HepG2 (cell line): Measurements from ENCODE around the gene GMCL2. TPM values are rescaled to one million over a fixed set of nuclear protein-coding genes. Genes with fewer than 3 reads are reported as not detected.

Source experiments
- ATAC-seq: fragments of 200-7000 bp; cut with Tn5 transposase; 3 replicates; pipeline ENCODE4 v1.9.1; 2020; ENCODE audit warnings: mild to moderate bottlenecking, moderate library complexity
- BruUV-seq: library from RNA; stranded (reverse); fragments of 400-500 nt; replicated peaks from 2 replicates; lab custom pipeline; 2021; lab: Mats Ljungman, UMichigan
- CTCF ChIA-PET: fragments of 300-600 bp; formaldehyde crosslinking; extraction: SDS; loops from one replicate; lab custom pipeline; 2021; ENCODE audit warnings: low total read pairs, inconsistent platforms, low intra/inter-chr PET ratio; lab: Yijun Ruan, JAX
- POLR2A ChIA-PET: fragments of 350-600 bp; sonication (Branson Sonifier 250); formaldehyde crosslinking; loops from one replicate; lab custom pipeline; 2020; ENCODE audit warnings: antibody characterized with exemption, inconsistent platforms; lab: Yijun Ruan, JAX
- DNase-seq: peaks from one replicate; pipeline ENCODE4 v3.0.0-alpha.2; 2015; ENCODE audit warnings: low spot score
- FAIRE-seq: peaks from 3 replicates; lab custom pipeline; 2011; peaks lifted over from hg19 to GRCh38; lab: Jason Lieb, UNC
- H2AFZ ChIP-seq: one replicate; pipeline ENCODE4 v1.6.1; 2011; ENCODE audit warnings: low read length, inconsistent platforms
- H3K27ac ChIP-seq: fragments of 300-600 bp; 3 replicates; pipeline ENCODE4 v1.8.0; 2011; ENCODE audit warnings: mixed run types, mild to moderate bottlenecking, mixed read lengths, low read length, inconsistent platforms; ENCODE audit not compliant: insufficient read depth; ENCODE audit errors: extremely low read length
- H3K27me3 ChIP-seq, 2 experiments: fragments of 200-600 bp in 1 of 2; 2 replicates in 1 of 2; 3 replicates in 1 of 2; pipeline versions ENCODE4 v1.6.0 to v1.8.0; 2011; ENCODE audit warnings: low read length in 2 of 2, mild to moderate bottlenecking in 2 of 2, moderate library complexity in 2 of 2, inconsistent platforms in 1 of 2; ENCODE audit not compliant: insufficient read depth in 2 of 2, control insufficient read depth in 1 of 2
- H3K36me3 ChIP-seq, 2 experiments: fragments of 200-600 bp in 1 of 2; replicated peaks in 1 of 2; 2 replicates in 1 of 2; 3 replicates in 1 of 2; pipeline versions ENCODE4 v1.5.1 to v1.8.0; 2011; ENCODE audit warnings: low read length in 2 of 2, inconsistent platforms in 1 of 2; ENCODE audit not compliant: insufficient read depth in 2 of 2, control insufficient read depth in 1 of 2
- H3K4me1 ChIP-seq: 2 replicates; pipeline ENCODE4 v1.5.1; 2012; ENCODE audit warnings: low read length, inconsistent platforms; ENCODE audit not compliant: insufficient read depth
- H3K4me2 ChIP-seq: 2 replicates; pipeline ENCODE4 v1.6.0; 2011; ENCODE audit warnings: low read depth, low read length, inconsistent platforms
- H3K4me3 ChIP-seq, 3 experiments: fragments of 200-600 bp in 1 of 3; sonication (generic), shearing (Covaris generic) in 1 of 3; replicated peaks in 1 of 3; 2 replicates each; pipeline ENCODE4 v1.5.1; 2011 to 2016; ENCODE audit warnings: low read length in 3 of 3, inconsistent platforms in 2 of 3, low read depth in 2 of 3, mild to moderate bottlenecking in 2 of 3, control low read depth in 1 of 3, mixed read lengths in 1 of 3; ENCODE audit not compliant: insufficient read depth in 1 of 3
- H3K79me2 ChIP-seq: one replicate; pipeline ENCODE4 v1.6.1; 2011; ENCODE audit warnings: low read length, inconsistent platforms; ENCODE audit not compliant: insufficient read depth
- H3K9ac ChIP-seq: 2 replicates; pipeline ENCODE4 v1.6.0; 2011; ENCODE audit warnings: mild to moderate bottlenecking, low read depth, low read length, inconsistent platforms; ENCODE audit not compliant: insufficient read depth
- H3K9me3 ChIP-seq: 2 replicates; pipeline ENCODE4 v1.5.1; 2012; ENCODE audit warnings: mild to moderate bottlenecking, low read length
- H4K20me1 ChIP-seq: 2 replicates; pipeline ENCODE4 v1.6.0; 2011; ENCODE audit warnings: inconsistent platforms, mild to moderate bottlenecking, low read length, moderate library complexity; ENCODE audit not compliant: insufficient read depth
- GFI1 ChIP-seq: sonication (generic); formaldehyde crosslinking; IDR thresholded peaks from 2 replicates; pipeline ENCODE4 v1.5.0; 2020; ENCODE audit warnings: missing genetic modification reagents, mild to moderate bottlenecking, borderline replicate concordance
- MIER3 ChIP-seq: IDR thresholded peaks from 2 replicates; pipeline ENCODE4 v1.6.1; 2016; ENCODE audit warnings: missing compliant biosample characterization, borderline replicate concordance
- NFKB2 ChIP-seq: sonication (generic); formaldehyde crosslinking; IDR thresholded peaks from 2 replicates; pipeline ENCODE4 v1.4.0; 2020; ENCODE audit warnings: missing genetic modification reagents, borderline replicate concordance
- PRPF4 ChIP-seq: fragments of 200-400 bp; formaldehyde crosslinking; IDR thresholded peaks from 2 replicates; pipeline ENCODE4 v1.6.1; 2016; ENCODE audit warnings: low read length, low read depth; ENCODE audit not compliant: poor library complexity, severe bottlenecking
- RFXAP ChIP-seq: sonication (generic); formaldehyde crosslinking; IDR thresholded peaks from 2 replicates; pipeline ENCODE4 v1.4.0; 2020; ENCODE audit warnings: missing genetic modification reagents, borderline replicate concordance
- STAG1 ChIP-seq: sonication (generic); formaldehyde crosslinking; IDR thresholded peaks from 2 replicates; pipeline ENCODE4 v1.4.0; 2020; ENCODE audit warnings: missing genetic modification reagents
- SYNCRIP ChIP-seq: fragments of 200-400 bp; formaldehyde crosslinking; IDR thresholded peaks from 2 replicates; pipeline ENCODE4 v1.6.1; 2018; ENCODE audit warnings: mild to moderate bottlenecking, low read depth, low read length; ENCODE audit not compliant: insufficient read depth
- ZFP90 ChIP-seq: sonication (generic); formaldehyde crosslinking; IDR thresholded peaks from 2 replicates; pipeline ENCODE4 v1.8.0; 2022; ENCODE audit warnings: missing genetic modification reagents, mild to moderate bottlenecking, inconsistent platforms, borderline replicate concordance
- ZNF703 ChIP-seq: sonication (generic); formaldehyde crosslinking; IDR thresholded peaks from 2 replicates; pipeline ENCODE4 v1.5.1; 2020; ENCODE audit warnings: missing genetic modification reagents, mild to moderate bottlenecking, moderate library complexity, borderline replicate concordance
- ZNF777 ChIP-seq: sonication (generic); formaldehyde crosslinking; IDR thresholded peaks from 2 replicates; pipeline ENCODE4 v1.4.0; 2020; ENCODE audit warnings: missing genetic modification reagents
- ZSCAN30 ChIP-seq: sonication (generic); formaldehyde crosslinking; IDR thresholded peaks from 2 replicates; pipeline ENCODE4 v1.5.0; 2020; ENCODE audit warnings: mild to moderate bottlenecking, missing genetic modification reagents
- WGBS: methylation state at CpG from one replicate; pipeline ENCODE4 v1.1.6; 2017; ENCODE audit warnings: low lambda C conversion rate; 5-methylcytosine and 5-hydroxymethylcytosine counted together
- in situ Hi-C: cut with HindIII; loops from 2 replicates; pipeline ENCODE4 v1.10.0; 2017; ENCODE audit warnings: low pct_unique_long_range_greater_than_20kb; ENCODE audit not compliant: extremely low pct_ligation_motif_present
- intact Hi-C: fragments of 100-400 bp; cut with micrococcal nuclease; formaldehyde crosslinking; loops from one replicate; pipeline ENCODE4 v1.10.0; 2022; ENCODE audit not compliant: unreplicated experiment
- polyA plus RNA-seq, 8 experiments: library from polyadenylated mRNA; depleted of rRNA in 3 of 8; stranded (reverse) in 7 of 8; unstranded in 1 of 8; fragments of >200 nt; fragmentation: Illumina TruSeq in 4 of 8; extraction: Trizol in 4 of 8; gene quantifications; 2 replicates each; pipeline versions ENCODE4 v1.2.1 to v1.2.3, GENCODE V29; 2011 to 2016; ENCODE audit warnings: low read depth in 4 of 8, missing spikeins in 1 of 8, mixed read lengths in 1 of 8; ENCODE audit not compliant: insufficient read depth in 1 of 8
- total RNA-seq, 5 experiments: library from RNA; depleted of rRNA; stranded (reverse); fragments of >200 nt; fragmentation: Illumina TruSeq; extraction: Trizol; gene quantifications; 2 replicates each; pipeline ENCODE4 v1.2.3, GENCODE V29; 2016; ENCODE audit warnings: low read depth in 1 of 5
- TF ChIP-seq, protein P1 (sequence below): sonication (generic); formaldehyde crosslinking; IDR thresholded peaks from 2 replicates; pipeline ENCODE4 v1.5.0; 2020; ENCODE audit warnings: missing genetic modification reagents
- TF ChIP-seq, protein P2 (sequence below): sonication (generic); formaldehyde crosslinking; IDR thresholded peaks from 2 replicates; pipeline ENCODE4 v1.8.0; 2022; ENCODE audit warnings: mild to moderate bottlenecking, missing genetic modification reagents

GMCL2 gene
- total and polyA plus RNA-seq, 2 of the 13 experiments (the other 11 are each of a cell fraction or from before 2014, with no cell fraction given): 0.03 TPM; not detected in 1

DNA sequence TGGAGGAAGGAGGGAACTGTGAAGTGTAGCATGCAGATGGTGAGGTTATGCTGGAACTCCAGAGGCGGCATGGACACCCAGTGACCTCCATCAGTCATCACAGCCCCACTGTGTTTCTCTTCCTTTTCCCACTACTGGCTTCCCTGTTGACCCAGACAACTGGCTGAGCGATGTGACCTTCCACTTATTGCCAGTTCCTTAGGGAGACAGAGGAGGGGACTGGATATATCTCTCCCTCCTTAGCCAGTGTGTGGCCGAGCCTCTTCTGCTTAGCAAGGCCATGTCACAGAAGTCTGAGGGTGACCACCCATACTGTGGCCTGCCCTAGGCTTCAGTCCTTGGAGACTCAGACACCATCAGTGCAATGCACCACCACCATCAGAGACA lies 48.4 kb upstream of the GMCL2 start:
- no peak for DNase-seq
- no peak overlapping the region for H2AFZ ChIP-seq
- ChIA-PET CTCF (no interaction called here), POLR2A (interaction anchor here (0.7 to 1.1 kb wide), 3 partner anchors 22 to 31 kb away, joined by 3 to 4 read pairs (median 3); partner anchors contain the start of gene HNRNPAB)
- no peak overlapping the region for H3K4me3 ChIP-seq
- no TSS peak for BruUV-seq
- no peaks in the 10 kb centered on the region for H3K9me3 ChIP-seq
- no peak for FAIRE-seq
- peaks cover 66% of the 10 kb centered on the region for H3K4me1 ChIP-seq
- no peak for TF ChIP-seq PRPF4
- TF ChIP-seq MIER3 (CRISPR knock-in tag): no peak
- TF ChIP-seq ZNF703 (CRISPR knock-in tag): no peak
- TF ChIP-seq GFI1 (CRISPR knock-in tag): no peak
- no peaks in the 10 kb centered on the region; a peak in 1 of 5 replicates for H3K27me3 ChIP-seq
- no peak overlapping the region for H3K9ac ChIP-seq
- no peaks in the 10 kb centered on the region for H4K20me1 ChIP-seq
- intact Hi-C loops: no loop called here
- H3K36me3 ChIP-seq: peaks cover 0 to 1% of the 10 kb centered on the region in 2 experiments; a peak in 2 of 5 replicates
- no peak for ATAC-seq
- WGBS: 100% methylated on average over 1 of the region's 3 CpGs
- H3K27ac ChIP-seq: no peak overlapping the region
- in situ Hi-C loops: no loop called here
- H3K79me2 ChIP-seq: peaks cover 15% of the 10 kb centered on the region
- H3K4me2 ChIP-seq: no peak overlapping the region

DNA sequence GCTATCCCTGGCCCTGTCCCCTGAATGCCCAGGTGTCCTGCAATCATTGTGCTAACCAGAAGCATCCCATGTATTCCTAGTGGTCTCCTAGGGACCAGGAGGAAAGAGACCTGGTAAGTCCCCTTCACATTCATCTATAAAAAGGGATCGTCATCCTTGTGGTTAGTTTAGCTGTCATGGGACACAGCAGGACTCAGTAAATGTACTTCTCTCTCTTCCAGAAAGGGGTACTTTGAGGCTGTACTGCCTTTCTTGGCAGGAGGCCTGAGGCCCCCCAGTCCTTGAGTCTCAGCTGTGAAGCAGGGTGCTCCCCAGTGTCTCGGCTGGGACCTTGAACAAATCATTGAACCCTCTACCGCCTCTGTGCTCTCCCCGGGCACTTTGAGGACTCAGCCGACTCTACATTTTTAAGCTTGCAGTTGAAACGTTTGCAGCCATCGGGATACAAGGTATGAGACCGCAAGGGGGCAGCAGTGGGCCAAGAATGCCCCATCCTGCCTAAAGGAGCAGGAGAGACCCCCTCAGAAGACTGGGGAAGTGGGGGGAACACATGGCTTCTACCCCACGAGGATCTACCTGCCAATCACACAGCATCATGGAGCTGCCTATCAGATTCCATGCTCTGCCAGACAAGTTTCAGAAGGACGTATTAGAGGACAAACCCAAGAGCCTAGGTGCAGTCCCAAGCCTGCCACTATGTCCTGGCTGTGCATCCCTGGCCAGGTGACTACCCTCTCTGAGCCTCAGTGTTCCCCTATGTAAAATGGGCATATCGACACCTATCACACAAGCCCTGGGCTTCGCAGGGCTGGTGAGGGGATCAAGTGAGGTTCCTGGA lies 47.8 kb upstream of the GMCL2 start:
- FAIRE-seq (no peak), ATAC-seq (peak; percentile 27), DNase-seq (peak; percentile 43)
- no peaks in the 10 kb centered on the region for H4K20me1 ChIP-seq
- ChIA-PET CTCF (no interaction called here), POLR2A (interaction anchor here (0.7 to 1.7 kb wide), 4 partner anchors 21 to 395 kb away, joined by 3 to 4 read pairs (median 3); partner anchors contain the start of gene HNRNPAB)
- peaks cover 1 to 2% of the 10 kb centered on the region in 2 experiments; a peak in 3 of 5 replicates for H3K36me3 ChIP-seq
- no peak overlapping the region for H3K9ac ChIP-seq
- peaks cover 72% of the 10 kb centered on the region for H3K4me1 ChIP-seq
- H3K27me3 ChIP-seq: no peaks in the 10 kb centered on the region; a peak in 1 of 5 replicates
- H3K9me3 ChIP-seq: no peaks in the 10 kb centered on the region
- H3K4me2 ChIP-seq: peak overlapping the region; percentile 60
- WGBS: 46% methylated on average over 4 of the region's 12 CpGs
- no TSS peak for BruUV-seq
- H3K79me2 ChIP-seq: peaks cover 18% of the 10 kb centered on the region
- no peak overlapping the region for H3K27ac ChIP-seq
- no peak overlapping the region for H2AFZ ChIP-seq
- intact Hi-C loops (no loop called here), in situ Hi-C loops (no loop called here)
- no peak overlapping the region; a peak in 1 of 6 replicates for H3K4me3 ChIP-seq
- no peak for TF ChIP-seq RFXAP
- TF ChIP-seq SYNCRIP: no peak
- no peak for TF ChIP-seq ZNF777 (CRISPR knock-in tag)
- TF ChIP-seq NFKB2 (CRISPR knock-in tag): no peak
- TF ChIP-seq, protein P1, sequence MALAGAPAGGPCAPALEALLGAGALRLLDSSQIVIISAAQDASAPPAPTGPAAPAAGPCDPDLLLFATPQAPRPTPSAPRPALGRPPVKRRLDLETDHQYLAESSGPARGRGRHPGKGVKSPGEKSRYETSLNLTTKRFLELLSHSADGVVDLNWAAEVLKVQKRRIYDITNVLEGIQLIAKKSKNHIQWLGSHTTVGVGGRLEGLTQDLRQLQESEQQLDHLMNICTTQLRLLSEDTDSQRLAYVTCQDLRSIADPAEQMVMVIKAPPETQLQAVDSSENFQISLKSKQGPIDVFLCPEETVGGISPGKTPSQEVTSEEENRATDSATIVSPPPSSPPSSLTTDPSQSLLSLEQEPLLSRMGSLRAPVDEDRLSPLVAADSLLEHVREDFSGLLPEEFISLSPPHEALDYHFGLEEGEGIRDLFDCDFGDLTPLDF (CRISPR knock-in tag): no peak
- TF ChIP-seq, protein P2, sequence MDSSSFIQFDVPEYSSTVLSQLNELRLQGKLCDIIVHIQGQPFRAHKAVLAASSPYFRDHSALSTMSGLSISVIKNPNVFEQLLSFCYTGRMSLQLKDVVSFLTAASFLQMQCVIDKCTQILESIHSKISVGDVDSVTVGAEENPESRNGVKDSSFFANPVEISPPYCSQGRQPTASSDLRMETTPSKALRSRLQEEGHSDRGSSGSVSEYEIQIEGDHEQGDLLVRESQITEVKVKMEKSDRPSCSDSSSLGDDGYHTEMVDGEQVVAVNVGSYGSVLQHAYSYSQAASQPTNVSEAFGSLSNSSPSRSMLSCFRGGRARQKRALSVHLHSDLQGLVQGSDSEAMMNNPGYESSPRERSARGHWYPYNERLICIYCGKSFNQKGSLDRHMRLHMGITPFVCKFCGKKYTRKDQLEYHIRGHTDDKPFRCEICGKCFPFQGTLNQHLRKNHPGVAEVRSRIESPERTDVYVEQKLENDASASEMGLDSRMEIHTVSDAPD (CRISPR knock-in tag): no peak
- peak; percentile 65 for TF ChIP-seq STAG1 (CRISPR knock-in tag)
- 0 out of 2 replicates have a peak, but pooled peaks have one; percentile 34 for TF ChIP-seq ZFP90 (CRISPR knock-in tag)
- TF ChIP-seq ZSCAN30 (CRISPR knock-in tag): no peak
